Globus pallidus (tissue), 1 donor: ENCODE measurements around the gene GRAMD1B.
A peak's percentile ranks its signal among the peaks of the same experiment; 100 is the strongest.
"Not testable (repeated sequence)": the region's sequence is repeated elsewhere in the genome, so short reads cannot be mapped to it uniquely, and the experiment has no call there.

Experiments used
- DNase-seq: peaks from one replicate; pipeline ENCODE4 v3.0.0-alpha.2; 2015; ENCODE audit warnings: low spot score

GRAMD1B gene

GRCh38 chr11:123640677-123641494 is 210.8 kb downstream of the GRAMD1B start:
- DNase-seq: peak; percentile 7

GRCh38 chr11:123641495-123641840 is 211.4 kb downstream of the GRAMD1B start:
- no peak for DNase-seq

- no peak for DNase-seq
These were observed 212.4 kb downstream of the GRAMD1B start for GRCh38 chr11:123642435-123642834.

GRCh38 chr11:123645286-123645975 is 215.4 kb downstream of the GRAMD1B start:
- no peak for DNase-seq

- no peak for DNase-seq
These were observed 220.8 kb downstream of the GRAMD1B start for GRCh38 chr11:123650901-123651300.

GRCh38 chr11:123652599-123652998 is 222.5 kb downstream of the GRAMD1B start:
- no peak for DNase-seq

- no peak for DNase-seq
These were observed 223.4 kb downstream of the GRAMD1B start for GRCh38 chr11:123653483-123653826.

GRCh38 chr11:123653827-123654565 is 223.9 kb downstream of the GRAMD1B start:
- no peak for DNase-seq

GRCh38 chr11:123654566-123655081 is 224.6 kb downstream of the GRAMD1B start, which contains the start of gene SCN3B:
Gene SCN3B (minus strand): TSS chr11:123654624. CDS start chr11:123653801, 823 bp downstream.
- peak; percentile 7 for DNase-seq

GRCh38 chr11:123659311-123659710 is 229.2 kb downstream of the GRAMD1B start:
- no peak for DNase-seq

- DNase-seq: not testable (repeated sequence)
These were observed 229.9 kb downstream of the GRAMD1B start for GRCh38 chr11:123659965-123660364.

- DNase-seq: no peak
These were observed 235.2 kb downstream of the GRAMD1B start for GRCh38 chr11:123665306-123665705.

GRCh38 chr11:123670081-123670480 is 240.0 kb downstream of the GRAMD1B start:
- DNase-seq: no peak

- no peak for DNase-seq
These were observed 241.5 kb downstream of the GRAMD1B start for GRCh38 chr11:123671534-123671933.

- no peak for DNase-seq
These were observed 242.5 kb downstream of the GRAMD1B start for GRCh38 chr11:123672568-123672967.

GRCh38 chr11:123674297-123674696 is 244.2 kb downstream of the GRAMD1B start:
- no peak for DNase-seq
